GM13976 (cell line): ENCODE data around the gene SHPK.

Experiments
- DNase-seq: peaks from one replicate; pipeline ENCODE4 v3.0.0; 2012; ENCODE audit warnings: low spot score
- in situ Hi-C: fragments of 300-500 bp; cut with MboI; formaldehyde crosslinking; loops from one replicate; pipeline ENCODE4 v1.12.0; 2022; ENCODE audit warnings: low sequenced_read_pairs, mixed read lengths, inconsistent platforms; ENCODE audit not compliant: unreplicated experiment
- TF ChIP-seq, protein P1 (sequence below): IDR thresholded peaks from 2 replicates; pipeline ENCODE4 v1.5.1; 2012; ENCODE audit warnings: borderline replicate concordance, mild to moderate bottlenecking; ENCODE audit not compliant: insufficient read depth; ENCODE audit errors: extremely low read depth, missing control alignments, control extremely low read depth

Gene SHPK

DNA sequence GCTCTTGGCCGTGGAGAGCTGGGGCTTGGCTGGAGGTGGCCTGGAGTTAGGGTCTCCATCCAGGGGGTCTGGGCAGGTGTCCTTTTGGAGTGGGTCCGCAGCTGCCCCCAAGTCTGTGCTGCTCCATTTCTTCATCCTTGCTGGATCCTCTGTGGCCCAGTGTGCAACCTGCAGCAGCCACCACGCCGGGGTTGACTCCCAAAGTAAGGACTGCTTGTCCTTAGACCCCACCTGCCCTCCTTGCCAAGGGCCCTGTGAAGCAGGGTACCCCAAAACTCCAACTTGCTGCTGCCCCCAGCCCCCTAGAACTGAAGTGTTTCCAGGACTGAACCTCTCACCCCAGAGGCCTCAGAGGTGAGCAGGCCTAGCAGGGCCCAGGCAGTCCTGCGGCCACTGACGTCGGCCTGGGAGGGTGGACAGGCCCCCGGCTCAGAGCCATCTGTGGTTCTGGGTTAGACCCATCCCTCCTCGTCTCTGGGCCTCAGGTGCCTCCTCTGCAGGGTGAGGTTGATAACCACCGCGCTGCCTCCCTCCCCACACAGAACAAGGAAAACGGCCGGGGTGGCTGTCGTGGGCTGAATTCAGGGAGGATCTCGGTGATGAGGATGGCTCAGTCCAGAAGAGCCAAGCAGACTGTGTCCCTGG, 43.7 kb downstream of the SHPK start:
- TF ChIP-seq, protein P1, sequence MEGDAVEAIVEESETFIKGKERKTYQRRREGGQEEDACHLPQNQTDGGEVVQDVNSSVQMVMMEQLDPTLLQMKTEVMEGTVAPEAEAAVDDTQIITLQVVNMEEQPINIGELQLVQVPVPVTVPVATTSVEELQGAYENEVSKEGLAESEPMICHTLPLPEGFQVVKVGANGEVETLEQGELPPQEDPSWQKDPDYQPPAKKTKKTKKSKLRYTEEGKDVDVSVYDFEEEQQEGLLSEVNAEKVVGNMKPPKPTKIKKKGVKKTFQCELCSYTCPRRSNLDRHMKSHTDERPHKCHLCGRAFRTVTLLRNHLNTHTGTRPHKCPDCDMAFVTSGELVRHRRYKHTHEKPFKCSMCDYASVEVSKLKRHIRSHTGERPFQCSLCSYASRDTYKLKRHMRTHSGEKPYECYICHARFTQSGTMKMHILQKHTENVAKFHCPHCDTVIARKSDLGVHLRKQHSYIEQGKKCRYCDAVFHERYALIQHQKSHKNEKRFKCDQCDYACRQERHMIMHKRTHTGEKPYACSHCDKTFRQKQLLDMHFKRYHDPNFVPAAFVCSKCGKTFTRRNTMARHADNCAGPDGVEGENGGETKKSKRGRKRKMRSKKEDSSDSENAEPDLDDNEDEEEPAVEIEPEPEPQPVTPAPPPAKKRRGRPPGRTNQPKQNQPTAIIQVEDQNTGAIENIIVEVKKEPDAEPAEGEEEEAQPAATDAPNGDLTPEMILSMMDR = no peak
- no peak for DNase-seq
- in situ Hi-C loops = loop anchor here (5.0 kb wide), 1 partner anchor 50 kb away; no protein-coding TSS in a partner anchor

DNA sequence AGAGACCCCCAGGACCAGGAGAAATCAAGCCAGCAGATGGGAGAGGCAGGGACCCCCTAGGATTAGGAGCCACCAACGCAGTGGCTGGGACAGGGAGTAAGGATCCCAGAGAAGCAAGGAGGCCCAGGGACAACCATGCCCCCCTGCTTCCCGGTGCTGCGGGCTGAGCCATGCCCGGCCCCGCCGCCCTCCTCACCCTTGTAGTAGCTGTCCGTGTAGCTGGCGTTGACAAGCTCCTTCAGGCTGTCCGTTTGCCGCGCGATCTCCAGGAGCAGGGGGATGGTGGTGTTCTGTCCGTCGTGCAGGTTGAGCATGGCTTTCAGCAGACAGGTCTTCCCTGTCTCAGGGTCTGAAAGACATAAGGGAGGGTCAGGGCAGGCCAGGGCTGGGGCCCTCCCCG, 45.3 kb downstream of the SHPK start:
- no peak for DNase-seq
- in situ Hi-C loops = loop anchor here (5.0 kb wide), 1 partner anchor 52 kb away; no protein-coding TSS in a partner anchor

DNA sequence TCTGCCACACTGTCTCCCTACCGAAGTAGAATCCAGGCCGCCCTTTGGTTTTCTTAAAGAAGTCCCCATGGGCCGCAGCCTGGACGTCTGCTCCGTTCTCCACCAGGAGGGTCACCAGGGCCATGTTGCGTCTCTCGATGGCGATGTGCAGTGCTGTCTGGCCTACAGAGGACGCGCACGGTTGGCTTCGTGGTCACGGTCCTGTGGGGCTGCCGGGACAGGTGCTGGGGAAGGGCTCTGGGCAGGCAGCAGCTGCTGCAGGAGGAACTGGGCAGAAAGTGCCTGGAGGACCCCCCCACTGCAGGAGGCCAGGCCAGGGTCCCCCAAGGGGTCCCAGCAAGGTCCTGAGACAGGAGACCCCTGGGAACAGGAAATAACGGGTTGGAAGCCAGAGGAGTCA, 45.8 kb downstream of the SHPK start:
- TF ChIP-seq, protein P1 = no peak
- in situ Hi-C loops = loop anchor here (5.0 kb wide), 1 partner anchor 52 kb away; no protein-coding TSS in a partner anchor
- no peak for DNase-seq

More for the DNA sequence above, 45.3 kb downstream of the SHPK start:
- TF ChIP-seq, protein P1 = no peak

DNA sequence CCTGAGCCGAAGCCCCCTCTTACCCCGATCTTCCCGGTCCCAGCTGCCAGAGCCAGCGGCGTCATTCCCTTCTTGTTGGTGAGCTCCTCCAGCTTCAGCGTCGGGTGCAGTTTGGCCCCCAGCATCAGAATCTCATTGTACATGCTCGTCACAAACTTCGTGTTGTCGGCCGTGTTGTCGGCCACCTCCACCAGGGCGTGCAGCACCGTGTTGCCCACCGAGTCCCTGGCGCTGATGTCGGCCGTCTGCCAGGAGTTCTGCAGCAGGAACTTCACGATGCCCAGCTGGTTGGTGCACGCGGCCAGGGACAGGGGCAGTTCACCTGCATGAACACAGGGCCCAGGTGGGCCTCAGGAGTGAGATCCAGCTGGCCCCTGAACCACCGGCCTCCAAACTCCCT, 46.3 kb downstream of the SHPK start:
- no peak for DNase-seq
- in situ Hi-C loops = loop anchor here (5.0 kb wide), 1 partner anchor 53 kb away; no protein-coding TSS in a partner anchor
- TF ChIP-seq, protein P1 = no peak

DNA sequence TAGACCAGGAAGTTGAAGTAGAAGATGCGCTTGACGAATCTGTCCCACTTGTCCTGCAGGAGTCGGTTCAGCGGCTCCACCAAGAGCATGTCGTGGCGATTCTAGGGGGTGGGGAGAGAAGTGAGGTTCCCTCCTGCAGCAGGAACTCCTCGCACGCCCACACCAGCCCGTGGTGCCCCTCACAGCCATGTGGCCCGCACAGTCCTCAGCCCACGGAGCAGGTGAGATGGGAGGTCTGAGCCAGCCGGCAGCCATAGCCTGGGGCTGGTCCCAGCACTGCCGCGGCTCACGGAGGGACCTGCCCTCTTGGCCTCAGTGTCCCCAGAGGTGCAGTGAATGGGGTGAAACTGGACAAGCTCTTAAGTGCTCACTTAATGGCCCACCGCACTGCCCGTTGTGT, 50.2 kb downstream of the SHPK start:
- no peak for DNase-seq
- TF ChIP-seq, protein P1 = no peak
- in situ Hi-C loops = no loop called here

DNA sequence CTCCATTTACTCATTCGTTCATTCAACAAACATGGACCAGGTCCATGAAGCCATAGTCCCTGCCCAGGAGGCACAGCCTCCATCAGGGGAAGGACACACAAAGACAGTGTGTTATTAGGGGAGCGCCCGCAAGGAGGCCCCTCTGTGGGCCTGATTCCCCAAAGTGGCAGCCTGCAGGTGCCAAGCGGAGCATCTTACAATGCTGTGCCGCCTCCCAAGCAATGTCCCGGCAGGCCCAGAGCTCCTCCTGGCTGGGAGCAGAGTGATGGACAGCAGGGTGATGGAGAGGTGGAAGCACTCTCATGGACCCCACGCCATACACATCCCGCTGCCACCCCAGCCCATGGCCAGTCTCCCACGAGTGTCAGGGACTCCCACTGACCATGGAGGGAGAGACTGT, 52.6 kb downstream of the SHPK start:
- TF ChIP-seq, protein P1 = no peak
- in situ Hi-C loops = no loop called here
- no peak for DNase-seq
